SK-N-SH (cell line): Measurements from ENCODE around the gene HPCAL1. TPM values are rescaled to one million over a fixed set of nuclear protein-coding genes. Genes with fewer than 3 reads are reported as not detected.

Source experiments
- CTCF ChIA-PET: fragments of 300-600, 350-600 bp; formaldehyde crosslinking; extraction: SDS; loops from one replicate; lab custom pipeline; 2021; lab: Yijun Ruan, JAX
- POLR2A ChIA-PET: fragments of 350-600 bp; sonication (Branson Sonifier 250); formaldehyde crosslinking; extraction: SDS; loops from one replicate; lab custom pipeline; 2020; ENCODE audit warnings: antibody characterized with exemption, inconsistent platforms; lab: Yijun Ruan, JAX
- DNase-seq: peaks from one replicate; pipeline ENCODE4 v3.0.0; 2012
- H2AFZ ChIP-seq: fragments of 200-600 bp; sonication (generic); 2 replicates; pipeline ENCODE4 v1.8.1; 2016; ENCODE audit warnings: antibody characterized with exemption, mild to moderate bottlenecking, low read depth
- H3F3A ChIP-seq: fragments of 200-600 bp; sonication (generic); replicated peaks from 2 replicates; pipeline ENCODE3; 2016; ENCODE audit warnings: antibody characterized with exemption, mild to moderate bottlenecking; ENCODE audit not compliant: insufficient read depth
- H3K27ac ChIP-seq, 2 experiments: fragments of 200-500 bp in 1 of 2; fragments of 200-600 bp in 1 of 2; sonication (Bioruptor generic) in 1 of 2; sonication (generic), shearing (Covaris generic) in 1 of 2; 2 replicates each; pipeline versions ENCODE4 v1.5.1 to v1.6.1; 2014 to 2016; ENCODE audit warnings: low read depth in 2 of 2, inconsistent platforms in 1 of 2, low read length in 1 of 2, mild to moderate bottlenecking in 1 of 2, mixed read lengths in 1 of 2
- H3K27me3 ChIP-seq: fragments of 200-600 bp; sonication (generic), shearing (Covaris generic); 2 replicates; pipeline ENCODE4 v1.6.1; 2016; ENCODE audit warnings: mixed run types; ENCODE audit not compliant: insufficient read depth
- H3K36me3 ChIP-seq, 2 experiments: fragments of 200-500 bp in 1 of 2; fragments of 200-600 bp in 1 of 2; sonication (Bioruptor generic) in 1 of 2; sonication (generic) in 1 of 2; replicated peaks in 1 of 2; 2 replicates each; pipeline versions ENCODE3 to v1.5.1; 2014 to 2016; ENCODE audit warnings: low read length in 1 of 2, mild to moderate bottlenecking in 1 of 2; ENCODE audit not compliant: insufficient read depth in 2 of 2, control insufficient read depth in 1 of 2
- H3K4me1 ChIP-seq, 2 experiments: fragments of 200-500 bp in 1 of 2; fragments of 200-600 bp in 1 of 2; sonication (Bioruptor generic) in 1 of 2; sonication (generic), shearing (Covaris generic) in 1 of 2; 2 replicates each; pipeline versions ENCODE4 v1.5.1 to v1.6.1; 2014 to 2016; ENCODE audit warnings: low read depth in 1 of 2, low read length in 1 of 2, mixed run types in 1 of 2; ENCODE audit not compliant: insufficient read depth in 2 of 2, control insufficient read depth in 1 of 2
- H3K4me2 ChIP-seq: fragments of 200-600 bp; sonication (generic), shearing (Covaris generic); 2 replicates; pipeline ENCODE4 v1.6.1; 2017; ENCODE audit warnings: mixed run types
- H3K4me3 ChIP-seq, 2 experiments: fragments of 200-500 bp in 1 of 2; fragments of 200-600 bp in 1 of 2; sonication (Bioruptor generic) in 1 of 2; sonication (generic), shearing (Covaris generic) in 1 of 2; 2 replicates each; pipeline versions ENCODE4 v1.5.1 to v1.8.1; 2014 to 2016; ENCODE audit warnings: low read depth in 2 of 2, inconsistent platforms in 1 of 2, low read length in 1 of 2, mild to moderate bottlenecking in 1 of 2, mixed read lengths in 1 of 2, moderate library complexity in 1 of 2
- H3K79me2 ChIP-seq: fragments of 200-600 bp; sonication (generic); 2 replicates; pipeline ENCODE4 v1.8.1; 2017; ENCODE audit warnings: mild to moderate bottlenecking; ENCODE audit not compliant: insufficient read depth
- H3K9ac ChIP-seq: fragments of 200-600 bp; sonication (generic); 2 replicates; pipeline ENCODE4 v1.6.1; 2017; ENCODE audit warnings: mixed run types
- H3K9me2 ChIP-seq: fragments of 200-600 bp; sonication (generic); 2 replicates; pipeline ENCODE4 v1.6.1; 2017; ENCODE audit warnings: mixed run types
- H3K9me3 ChIP-seq: fragments of 200-600 bp; sonication (generic); 2 replicates; pipeline ENCODE4 v1.6.1; 2017; ENCODE audit warnings: mixed run types, mild to moderate bottlenecking, moderate library complexity
- H4K20me1 ChIP-seq: fragments of 200-600 bp; sonication (generic); 2 replicates; pipeline ENCODE4 v1.6.1; 2017; ENCODE audit warnings: mild to moderate bottlenecking, mixed run types; ENCODE audit not compliant: insufficient read depth
- ELF1 ChIP-seq: IDR thresholded peaks from 2 replicates; pipeline ENCODE4 v1.4.0; 2012
- FOSL2 ChIP-seq: IDR thresholded peaks from 2 replicates; pipeline ENCODE4 v1.4.0; 2012; ENCODE audit warnings: low read depth, mild to moderate bottlenecking, moderate library complexity, borderline replicate concordance
- FOXM1 ChIP-seq: IDR thresholded peaks from 2 replicates; pipeline ENCODE4 v1.4.0; 2012; ENCODE audit warnings: low read depth, mild to moderate bottlenecking
- GATA2 ChIP-seq: sonication (generic); formaldehyde crosslinking; IDR thresholded peaks from 2 replicates; pipeline ENCODE4 v1.5.0; 2020; ENCODE audit warnings: mild to moderate bottlenecking, missing genetic modification reagents
- MXI1 ChIP-seq: IDR thresholded peaks from 2 replicates; pipeline ENCODE4 v1.6.1; 2012; ENCODE audit warnings: mild to moderate bottlenecking, low read depth, low read length, improper control_type of control experiment
- NRF1 ChIP-seq: IDR thresholded peaks from 2 replicates; pipeline ENCODE4 v1.6.1; 2012; ENCODE audit warnings: low read depth, mild to moderate bottlenecking, low read length
- POLR2AphosphoS5 ChIP-seq: IDR thresholded peaks from 2 replicates; pipeline ENCODE4 v1.6.1; 2012; ENCODE audit warnings: low read depth, low read length
- RAD21 ChIP-seq: IDR thresholded peaks from 2 replicates; pipeline ENCODE4 v1.6.1; 2012; ENCODE audit warnings: mild to moderate bottlenecking, low read length
- TCF12 ChIP-seq: IDR thresholded peaks from 2 replicates; pipeline ENCODE4 v1.4.0; 2012
- YY1 ChIP-seq: IDR thresholded peaks from 2 replicates; pipeline ENCODE4 v1.4.0; 2012; ENCODE audit warnings: low read depth, mild to moderate bottlenecking
- WGBS: methylation state at CpG from one replicate; pipeline ENCODE4 v1.1.6; 2017; ENCODE audit warnings: low lambda C conversion rate; 5-methylcytosine and 5-hydroxymethylcytosine counted together
- polyA plus RNA-seq, 3 experiments: library from polyadenylated mRNA; depleted of rRNA; stranded (reverse); fragments of >200 nt; gene quantifications; 2 replicates each; pipeline ENCODE4 v1.2.3, GENCODE V29; 2012
- TF ChIP-seq, protein P1 (sequence below): IDR thresholded peaks from 2 replicates; pipeline ENCODE4 v1.6.1; 2012; ENCODE audit warnings: mild to moderate bottlenecking, low read depth, low read length, moderate library complexity
- TF ChIP-seq, protein P2 (sequence below): fragments of 150-350 bp; IDR thresholded peaks from 2 replicates; pipeline ENCODE4 v1.6.1; 2016; ENCODE audit warnings: mild to moderate bottlenecking, low read depth, low read length
- TF ChIP-seq, protein P3 (sequence below): IDR thresholded peaks from 2 replicates; pipeline ENCODE4 v1.4.0; 2012; ENCODE audit warnings: low read depth, borderline replicate concordance
- TF ChIP-seq, protein P4 (sequence below): IDR thresholded peaks from 2 replicates; pipeline ENCODE4 v1.4.0; 2012; ENCODE audit warnings: low read depth, borderline replicate concordance

The HPCAL1 gene
- polyA plus RNA-seq, 1 of the 3 experiments (the other 2 are of a cell fraction): 77.0 TPM

DNA sequence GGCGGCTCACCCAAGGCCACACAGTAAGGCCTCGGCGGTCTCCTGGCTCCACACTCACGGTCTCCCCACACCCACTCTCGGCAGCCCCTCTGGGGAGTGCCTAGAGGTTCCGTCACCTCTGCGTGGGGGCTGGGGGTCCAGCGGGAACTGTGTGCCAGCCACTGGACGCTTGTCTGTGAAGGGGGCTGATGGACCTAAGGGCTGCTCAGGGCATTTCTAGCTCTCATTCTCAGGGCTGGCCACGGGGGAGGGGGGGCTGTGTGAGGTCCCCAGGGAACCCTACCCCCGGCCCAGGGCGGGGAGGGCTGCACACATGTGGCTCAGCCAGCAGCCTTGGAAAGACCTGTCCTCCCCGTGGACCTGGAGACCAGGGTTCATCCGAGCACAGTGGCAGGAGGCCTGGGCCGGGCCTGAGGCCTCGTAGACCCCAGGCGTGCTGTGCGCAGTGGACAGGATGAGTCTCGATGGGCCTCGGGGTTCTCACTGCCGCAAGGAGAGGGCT lies 172.6 kb downstream of the HPCAL1 start (continued):
- TF ChIP-seq, protein P1, sequence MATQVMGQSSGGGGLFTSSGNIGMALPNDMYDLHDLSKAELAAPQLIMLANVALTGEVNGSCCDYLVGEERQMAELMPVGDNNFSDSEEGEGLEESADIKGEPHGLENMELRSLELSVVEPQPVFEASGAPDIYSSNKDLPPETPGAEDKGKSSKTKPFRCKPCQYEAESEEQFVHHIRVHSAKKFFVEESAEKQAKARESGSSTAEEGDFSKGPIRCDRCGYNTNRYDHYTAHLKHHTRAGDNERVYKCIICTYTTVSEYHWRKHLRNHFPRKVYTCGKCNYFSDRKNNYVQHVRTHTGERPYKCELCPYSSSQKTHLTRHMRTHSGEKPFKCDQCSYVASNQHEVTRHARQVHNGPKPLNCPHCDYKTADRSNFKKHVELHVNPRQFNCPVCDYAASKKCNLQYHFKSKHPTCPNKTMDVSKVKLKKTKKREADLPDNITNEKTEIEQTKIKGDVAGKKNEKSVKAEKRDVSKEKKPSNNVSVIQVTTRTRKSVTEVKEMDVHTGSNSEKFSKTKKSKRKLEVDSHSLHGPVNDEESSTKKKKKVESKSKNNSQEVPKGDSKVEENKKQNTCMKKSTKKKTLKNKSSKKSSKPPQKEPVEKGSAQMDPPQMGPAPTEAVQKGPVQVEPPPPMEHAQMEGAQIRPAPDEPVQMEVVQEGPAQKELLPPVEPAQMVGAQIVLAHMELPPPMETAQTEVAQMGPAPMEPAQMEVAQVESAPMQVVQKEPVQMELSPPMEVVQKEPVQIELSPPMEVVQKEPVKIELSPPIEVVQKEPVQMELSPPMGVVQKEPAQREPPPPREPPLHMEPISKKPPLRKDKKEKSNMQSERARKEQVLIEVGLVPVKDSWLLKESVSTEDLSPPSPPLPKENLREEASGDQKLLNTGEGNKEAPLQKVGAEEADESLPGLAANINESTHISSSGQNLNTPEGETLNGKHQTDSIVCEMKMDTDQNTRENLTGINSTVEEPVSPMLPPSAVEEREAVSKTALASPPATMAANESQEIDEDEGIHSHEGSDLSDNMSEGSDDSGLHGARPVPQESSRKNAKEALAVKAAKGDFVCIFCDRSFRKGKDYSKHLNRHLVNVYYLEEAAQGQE: no peak
- TF ChIP-seq, protein P2, sequence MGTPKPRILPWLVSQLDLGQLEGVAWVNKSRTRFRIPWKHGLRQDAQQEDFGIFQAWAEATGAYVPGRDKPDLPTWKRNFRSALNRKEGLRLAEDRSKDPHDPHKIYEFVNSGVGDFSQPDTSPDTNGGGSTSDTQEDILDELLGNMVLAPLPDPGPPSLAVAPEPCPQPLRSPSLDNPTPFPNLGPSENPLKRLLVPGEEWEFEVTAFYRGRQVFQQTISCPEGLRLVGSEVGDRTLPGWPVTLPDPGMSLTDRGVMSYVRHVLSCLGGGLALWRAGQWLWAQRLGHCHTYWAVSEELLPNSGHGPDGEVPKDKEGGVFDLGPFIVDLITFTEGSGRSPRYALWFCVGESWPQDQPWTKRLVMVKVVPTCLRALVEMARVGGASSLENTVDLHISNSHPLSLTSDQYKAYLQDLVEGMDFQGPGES: no peak
- TF ChIP-seq ELF1: no peak

DNA sequence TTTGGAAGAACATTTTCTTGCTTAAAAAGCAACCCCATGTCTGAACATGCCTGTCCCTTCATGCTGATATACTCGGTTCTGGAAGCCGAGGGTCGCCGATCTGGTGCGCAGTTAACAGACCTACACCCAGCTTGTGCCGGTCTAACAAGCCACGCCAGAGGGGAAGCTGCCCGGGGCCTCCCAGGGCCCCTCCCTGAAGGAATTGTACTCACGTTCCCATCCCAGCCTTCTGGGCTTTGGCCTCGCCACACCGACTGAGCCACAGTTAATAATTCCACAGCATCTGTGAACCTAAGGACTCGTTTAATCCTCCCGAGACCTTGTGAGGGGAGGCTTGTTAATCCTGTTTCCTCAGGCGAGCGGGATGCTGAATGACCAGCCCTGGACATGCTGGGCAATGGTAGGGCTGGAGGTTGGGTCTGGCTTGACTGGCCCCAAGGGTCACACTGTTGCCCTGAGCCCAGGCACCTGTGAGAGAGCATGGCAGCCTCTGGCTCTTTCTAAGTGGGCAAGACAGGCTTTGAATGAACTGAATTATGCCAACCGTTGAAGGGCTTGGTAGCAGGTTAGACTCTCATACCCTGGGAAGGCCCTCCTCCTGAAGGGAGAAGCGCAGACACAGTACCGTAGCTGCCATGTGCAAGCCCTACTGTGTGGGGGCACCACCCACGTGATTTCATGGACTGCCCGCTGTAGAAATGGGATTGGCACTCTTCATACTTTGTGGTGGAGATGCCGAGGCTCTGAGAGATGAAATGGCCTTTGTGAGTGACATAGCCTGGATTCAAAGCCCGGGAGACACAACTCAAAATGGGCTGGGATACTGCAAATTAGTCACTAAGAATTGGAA lies 173.3 kb downstream of the HPCAL1 start:
- no peak overlapping the region for H3K27ac ChIP-seq
- H3K9me3 ChIP-seq: no peaks in the 10 kb centered on the region
- POLR2A ChIA-PET: no interaction called here
- H3K4me1 ChIP-seq: no peaks in the 10 kb centered on the region
- H3K4me2 ChIP-seq: no peak overlapping the region
- no peaks in the 10 kb centered on the region for H3K79me2 ChIP-seq
- 86% methylated on average over 22 of the region's 22 CpGs for WGBS
- H3K4me3 ChIP-seq: no peak overlapping the region
- H3K36me3 ChIP-seq: no peaks in the 10 kb centered on the region
- no peak for TF ChIP-seq FOSL2
- TF ChIP-seq YY1: no peak
- no peaks in the 10 kb centered on the region for H3K9me2 ChIP-seq
- no peak for DNase-seq
- no peaks in the 10 kb centered on the region for H4K20me1 ChIP-seq
- no peaks in the 10 kb centered on the region for H3F3A ChIP-seq
- H3K27me3 ChIP-seq: peaks cover 11% of the 10 kb centered on the region; the same call in 1 of the 2 replicates
- H2AFZ ChIP-seq: no peak overlapping the region
- CTCF ChIA-PET: no interaction called here
- H3K9ac ChIP-seq: no peak overlapping the region

DNA sequence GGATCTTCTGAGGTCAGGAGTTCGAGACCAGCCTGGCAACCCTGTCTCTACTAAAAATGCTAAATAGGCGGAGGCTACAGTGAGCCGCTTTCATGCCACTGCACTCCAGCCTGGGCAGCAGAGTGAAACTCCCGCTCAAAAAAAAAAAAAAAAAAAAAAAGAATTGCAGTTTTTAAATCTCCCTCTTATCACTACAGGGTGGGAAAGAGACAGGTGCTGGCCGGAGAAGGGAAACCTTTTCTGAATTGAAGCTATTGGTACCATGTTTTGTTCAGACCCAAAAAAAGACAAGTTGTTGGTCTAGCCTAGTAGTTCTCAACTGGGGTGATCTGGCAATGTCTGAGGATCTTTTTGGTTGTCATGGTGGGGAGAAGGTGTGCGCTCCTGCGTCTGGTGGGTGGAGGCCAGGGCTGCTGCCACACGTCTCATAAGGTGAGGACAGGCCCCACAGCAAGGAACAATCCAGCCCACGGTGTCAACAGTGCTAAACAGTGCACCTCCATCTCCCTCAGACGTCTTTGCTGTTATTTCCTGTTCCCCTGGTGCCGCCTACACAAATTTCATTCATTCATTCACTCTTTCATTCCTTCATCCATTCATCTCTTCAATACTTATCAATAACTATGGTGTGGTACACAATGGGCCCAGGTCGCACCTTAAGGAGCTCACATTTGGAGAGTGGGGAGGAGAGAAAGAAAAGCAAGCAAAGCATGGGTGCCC lies 174.2 kb downstream of the HPCAL1 start:
- ChIA-PET CTCF (no interaction called here), POLR2A (no interaction called here)
- H3K4me2 ChIP-seq: no peak overlapping the region
- no peak overlapping the region for H3K4me3 ChIP-seq
- H3K9ac ChIP-seq: no peak overlapping the region
- no peak overlapping the region for H2AFZ ChIP-seq
- 86% methylated on average over 12 of the region's 12 CpGs for WGBS
- no peaks in the 10 kb centered on the region for H3K36me3 ChIP-seq
- no peak for DNase-seq
- no peaks in the 10 kb centered on the region for H3F3A ChIP-seq
- peaks cover 16% of the 10 kb centered on the region; the same call in 1 of the 2 replicates for H3K27me3 ChIP-seq
- H3K27ac ChIP-seq: no peak overlapping the region
- no peaks in the 10 kb centered on the region for H3K9me3 ChIP-seq
- no peaks in the 10 kb centered on the region for H3K9me2 ChIP-seq
- no peaks in the 10 kb centered on the region for H3K4me1 ChIP-seq
- H4K20me1 ChIP-seq: no peaks in the 10 kb centered on the region
- no peaks in the 10 kb centered on the region for H3K79me2 ChIP-seq
- TF ChIP-seq FOSL2 (no peak), FOXM1 (no peak), POLR2AphosphoS5 (no peak), TCF12 (no peak), NRF1 (no peak), MXI1 (no peak), GATA2 (CRISPR knock-in tag) (no peak), RAD21 (no peak), YY1 (no peak)
- TF ChIP-seq, protein P3, sequence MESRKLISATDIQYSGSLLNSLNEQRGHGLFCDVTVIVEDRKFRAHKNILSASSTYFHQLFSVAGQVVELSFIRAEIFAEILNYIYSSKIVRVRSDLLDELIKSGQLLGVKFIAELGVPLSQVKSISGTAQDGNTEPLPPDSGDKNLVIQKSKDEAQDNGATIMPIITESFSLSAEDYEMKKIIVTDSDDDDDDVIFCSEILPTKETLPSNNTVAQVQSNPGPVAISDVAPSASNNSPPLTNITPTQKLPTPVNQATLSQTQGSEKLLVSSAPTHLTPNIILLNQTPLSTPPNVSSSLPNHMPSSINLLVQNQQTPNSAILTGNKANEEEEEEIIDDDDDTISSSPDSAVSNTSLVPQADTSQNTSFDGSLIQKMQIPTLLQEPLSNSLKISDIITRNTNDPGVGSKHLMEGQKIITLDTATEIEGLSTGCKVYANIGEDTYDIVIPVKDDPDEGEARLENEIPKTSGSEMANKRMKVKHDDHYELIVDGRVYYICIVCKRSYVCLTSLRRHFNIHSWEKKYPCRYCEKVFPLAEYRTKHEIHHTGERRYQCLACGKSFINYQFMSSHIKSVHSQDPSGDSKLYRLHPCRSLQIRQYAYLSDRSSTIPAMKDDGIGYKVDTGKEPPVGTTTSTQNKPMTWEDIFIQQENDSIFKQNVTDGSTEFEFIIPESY: no peak
- TF ChIP-seq, protein P2: no peak
- TF ChIP-seq, protein P4, sequence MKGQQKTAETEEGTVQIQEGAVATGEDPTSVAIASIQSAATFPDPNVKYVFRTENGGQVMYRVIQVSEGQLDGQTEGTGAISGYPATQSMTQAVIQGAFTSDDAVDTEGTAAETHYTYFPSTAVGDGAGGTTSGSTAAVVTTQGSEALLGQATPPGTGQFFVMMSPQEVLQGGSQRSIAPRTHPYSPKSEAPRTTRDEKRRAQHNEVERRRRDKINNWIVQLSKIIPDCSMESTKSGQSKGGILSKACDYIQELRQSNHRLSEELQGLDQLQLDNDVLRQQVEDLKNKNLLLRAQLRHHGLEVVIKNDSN: no peak
